Rectal smooth muscle tissue (tissue), 1 donor: ENCODE data around the gene MAST4.

ENCODE experiments used
- H3K27ac ChIP-seq: one replicate; pipeline ENCODE4 v1.7.0; 2013; ENCODE audit warnings: low read depth, low read length, inconsistent platforms
- H3K27me3 ChIP-seq: one replicate; pipeline ENCODE4 v1.7.0; 2013; ENCODE audit warnings: low read length; ENCODE audit not compliant: control insufficient read depth, insufficient read depth
- H3K36me3 ChIP-seq: one replicate; pipeline ENCODE4 v1.7.0; 2013; ENCODE audit warnings: low read length; ENCODE audit not compliant: control insufficient read depth, insufficient read depth
- H3K4me1 ChIP-seq: one replicate; pipeline ENCODE4 v1.7.0; 2013; ENCODE audit warnings: low read length; ENCODE audit not compliant: control insufficient read depth, insufficient read depth
- H3K4me3 ChIP-seq: one replicate; pipeline ENCODE4 v1.7.0; 2013; ENCODE audit warnings: low read length
- H3K9ac ChIP-seq: one replicate; pipeline ENCODE4 v1.7.0; 2013; ENCODE audit warnings: low read length

Gene MAST4

GRCh38 chr5:66851306-66851705, 255.1 kb downstream of the MAST4 start:
- H3K9ac ChIP-seq = no peak overlapping the region
- no peaks in the 10 kb centered on the region for H3K27me3 ChIP-seq
- no peak overlapping the region for H3K4me3 ChIP-seq
- H3K4me1 ChIP-seq = no peaks in the 10 kb centered on the region
- no peak overlapping the region for H3K27ac ChIP-seq
- no peaks in the 10 kb centered on the region for H3K36me3 ChIP-seq

DNA sequence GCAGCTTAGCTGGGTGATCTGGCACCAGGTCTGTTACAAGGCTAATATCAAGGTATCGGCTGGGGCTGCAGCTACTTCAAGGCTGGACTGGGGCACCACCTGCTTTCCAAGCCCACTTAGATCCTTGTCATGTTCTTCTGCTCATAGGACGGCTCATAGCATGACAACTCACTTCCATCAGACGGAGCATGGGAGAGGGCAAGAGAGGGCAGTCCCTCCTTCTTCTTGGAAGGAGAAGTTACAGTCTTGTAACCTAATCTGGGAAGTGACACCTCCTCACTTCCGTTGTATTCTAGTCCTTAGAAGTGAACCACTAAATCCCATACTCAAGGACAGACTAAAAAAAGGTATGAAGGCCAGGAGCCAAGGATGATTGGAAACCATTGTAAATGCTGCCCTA, 258.2 kb downstream of the MAST4 start:
- H3K36me3 ChIP-seq = no peaks in the 10 kb centered on the region
- H3K27me3 ChIP-seq = no peaks in the 10 kb centered on the region
- no peaks in the 10 kb centered on the region for H3K4me1 ChIP-seq
- H3K4me3 ChIP-seq = no peak overlapping the region
- H3K27ac ChIP-seq = no peak overlapping the region
- no peak overlapping the region for H3K9ac ChIP-seq

DNA sequence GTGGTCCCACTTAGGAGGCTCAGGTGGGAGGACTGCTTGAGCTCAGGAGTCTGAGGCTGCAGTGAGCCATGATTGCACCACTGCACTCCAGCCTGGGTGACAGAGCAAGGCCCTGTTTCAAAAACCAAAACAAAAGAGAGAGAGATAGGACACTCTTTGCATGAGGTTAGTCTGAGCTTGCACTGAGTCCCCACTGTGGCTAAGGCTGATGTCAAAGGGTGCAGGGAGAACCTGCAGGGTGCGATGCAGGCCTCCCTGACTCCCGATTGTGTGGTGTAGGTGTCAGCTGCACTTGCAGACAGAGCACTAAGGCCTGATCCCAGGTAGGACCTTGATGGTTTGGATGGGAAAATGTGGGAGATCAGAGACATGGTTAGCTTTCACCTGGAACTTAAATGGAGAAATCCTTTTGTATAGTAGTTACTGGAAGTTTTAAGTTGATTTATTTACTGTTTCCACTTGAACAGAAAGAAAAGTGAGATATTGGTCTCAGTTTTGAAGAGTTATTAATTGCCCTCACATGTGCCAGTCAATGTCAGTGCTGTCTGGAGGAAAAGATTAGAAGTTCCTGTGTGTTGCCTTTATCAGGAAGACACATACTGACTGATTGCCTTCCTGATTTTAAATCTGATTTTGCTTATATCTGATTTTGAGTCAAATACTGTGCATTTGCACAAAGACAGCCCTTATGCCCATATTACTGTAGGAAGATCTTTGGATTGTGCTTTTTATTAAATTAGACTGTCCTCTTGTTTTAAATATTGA, 260.0 kb downstream of the MAST4 start:
- Histone ChIP-seq H3K27ac (no peak overlapping the region), H3K36me3 (no peaks in the 10 kb centered on the region), H3K27me3 (no peaks in the 10 kb centered on the region), H3K4me1 (no peaks in the 10 kb centered on the region), H3K9ac (no peak overlapping the region), H3K4me3 (no peak overlapping the region)

GRCh38 chr5:66859526-66859925, 263.3 kb downstream of the MAST4 start:
- Histone ChIP-seq H3K4me3 (no peak overlapping the region), H3K36me3 (no peaks in the 10 kb centered on the region), H3K27ac (no peak overlapping the region), H3K27me3 (no peaks in the 10 kb centered on the region), H3K4me1 (no peaks in the 10 kb centered on the region), H3K9ac (no peak overlapping the region)

DNA sequence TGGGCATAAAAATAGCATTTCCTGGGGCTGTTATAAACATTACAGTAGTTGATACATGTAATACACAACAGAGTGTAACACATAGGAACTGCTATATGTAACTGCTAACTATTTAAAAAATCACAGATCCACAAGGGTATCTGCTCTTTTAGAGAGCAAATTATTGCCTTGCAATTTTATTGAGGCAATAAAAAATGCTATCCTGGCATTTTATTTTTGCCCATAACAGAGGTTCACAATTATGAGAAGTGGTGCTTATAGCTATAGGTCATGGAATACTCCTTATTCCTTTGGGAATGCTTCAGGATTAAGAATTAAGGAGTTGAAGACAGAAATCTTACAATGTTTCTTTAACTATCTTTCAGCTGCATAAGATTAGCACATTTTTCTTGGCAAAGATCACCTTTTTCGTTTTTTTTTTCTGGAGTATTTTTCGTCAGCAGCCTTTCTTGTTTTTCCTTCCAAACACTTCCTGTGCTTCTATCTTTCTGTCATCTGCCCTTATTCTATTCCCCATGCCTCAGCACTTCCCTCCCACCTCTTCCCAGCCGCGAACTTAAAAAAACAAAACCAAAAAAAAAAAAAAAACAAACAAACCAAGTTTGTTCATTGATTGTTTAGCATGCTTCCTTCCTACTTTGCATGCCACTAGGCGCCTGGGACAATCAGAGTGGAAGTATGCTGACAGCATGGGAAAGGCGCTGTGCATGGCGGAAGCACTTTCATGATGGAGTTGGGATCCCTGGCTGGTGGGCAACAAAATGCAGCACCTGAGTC, 264.2 kb downstream of the MAST4 start:
- no peak overlapping the region for H3K4me3 ChIP-seq
- no peak overlapping the region for H3K27ac ChIP-seq
- H3K4me1 ChIP-seq = no peaks in the 10 kb centered on the region
- no peaks in the 10 kb centered on the region for H3K36me3 ChIP-seq
- no peak overlapping the region for H3K9ac ChIP-seq
- no peaks in the 10 kb centered on the region for H3K27me3 ChIP-seq

GRCh38 chr5:66861402-66861801, 265.2 kb downstream of the MAST4 start:
- Histone ChIP-seq H3K9ac (no peak overlapping the region), H3K4me3 (no peak overlapping the region), H3K27me3 (no peaks in the 10 kb centered on the region), H3K36me3 (no peaks in the 10 kb centered on the region), H3K27ac (no peak overlapping the region), H3K4me1 (no peaks in the 10 kb centered on the region)

- Histone ChIP-seq H3K4me3 (no peak overlapping the region), H3K27ac (no peak overlapping the region), H3K27me3 (no peaks in the 10 kb centered on the region), H3K9ac (no peak overlapping the region), H3K36me3 (no peaks in the 10 kb centered on the region), H3K4me1 (no peaks in the 10 kb centered on the region)
These were observed 265.8 kb downstream of the MAST4 start for GRCh38 chr5:66862020-66862419.

DNA sequence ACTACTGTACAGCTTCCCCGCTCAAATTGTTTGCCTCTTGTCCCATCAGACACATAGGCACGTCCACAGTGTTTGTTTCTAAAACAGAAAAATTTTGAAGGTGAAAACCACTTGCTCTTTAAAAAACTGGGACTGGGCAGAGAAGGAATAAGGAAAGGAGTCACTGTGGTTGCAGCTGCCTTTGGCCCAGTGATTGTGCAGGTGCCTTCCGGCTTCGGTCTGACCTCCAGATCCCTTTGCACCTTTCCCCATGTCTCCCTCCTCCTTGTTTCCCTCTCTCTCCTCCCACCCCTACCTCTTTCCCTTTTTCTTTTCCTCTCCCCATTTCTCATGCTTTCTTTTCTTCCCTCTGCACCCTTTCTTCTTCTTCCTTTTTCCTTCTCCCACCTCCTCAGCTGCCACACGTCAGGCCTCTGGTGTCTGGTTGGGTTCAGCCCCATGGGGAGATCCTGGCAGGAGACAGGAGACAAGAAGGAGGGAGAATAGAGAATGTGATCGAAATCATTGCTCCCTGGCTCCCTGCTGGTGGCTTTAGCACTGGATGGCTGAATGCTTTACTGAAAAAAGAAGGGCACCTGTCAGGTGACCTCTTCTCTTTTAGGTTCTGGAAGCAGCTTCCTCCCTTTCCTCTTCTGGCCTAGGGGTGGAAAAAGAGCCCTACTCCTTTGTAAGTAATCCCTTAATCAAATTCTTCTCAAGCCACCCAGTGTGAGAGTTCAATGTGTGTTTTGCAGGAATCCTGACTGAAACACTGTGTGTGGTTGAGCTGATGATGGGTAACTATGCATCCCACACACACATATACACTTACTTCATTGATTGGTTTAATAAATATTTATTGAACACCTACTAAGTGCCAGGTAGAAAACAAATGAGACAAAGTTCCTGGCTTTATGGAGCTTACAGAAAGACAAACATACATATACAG, 267.3 kb downstream of the MAST4 start:
- no peaks in the 10 kb centered on the region for H3K36me3 ChIP-seq
- H3K27me3 ChIP-seq = no peaks in the 10 kb centered on the region
- H3K4me3 ChIP-seq = no peak overlapping the region
- no peaks in the 10 kb centered on the region for H3K4me1 ChIP-seq
- H3K9ac ChIP-seq = no peak overlapping the region
- no peak overlapping the region for H3K27ac ChIP-seq

DNA sequence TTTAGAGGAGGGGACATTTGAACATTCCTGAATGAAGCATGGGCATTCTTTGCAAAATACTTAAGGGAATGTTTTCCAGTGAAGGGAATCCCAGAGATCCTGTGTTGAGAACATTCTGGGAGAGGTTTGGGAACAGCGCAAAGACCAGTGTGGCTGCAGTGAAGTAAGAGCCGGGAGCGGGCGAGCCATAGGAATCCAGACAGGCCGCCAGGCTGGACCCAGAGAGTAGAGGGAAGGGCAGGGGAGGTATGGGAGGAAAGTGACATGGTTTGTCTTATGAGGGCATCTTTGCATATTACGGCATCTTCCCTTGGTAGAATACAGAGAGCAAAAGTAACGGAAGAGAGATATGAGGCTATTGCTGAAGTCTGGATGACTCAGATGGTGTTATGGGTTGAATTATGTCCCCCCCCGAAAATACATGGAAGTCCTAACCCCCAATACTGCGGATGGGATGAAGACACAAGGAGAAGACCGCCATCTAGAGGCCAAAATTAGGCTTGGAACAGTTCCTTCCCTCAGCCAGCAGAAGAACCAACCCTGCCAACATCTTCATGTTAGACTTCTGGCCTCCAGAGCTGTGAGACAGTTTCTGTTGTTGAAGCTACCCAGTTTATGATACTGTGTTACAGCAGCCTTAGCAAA, 268.2 kb downstream of the MAST4 start:
- Histone ChIP-seq H3K4me3 (no peak overlapping the region), H3K27ac (no peak overlapping the region), H3K9ac (no peak overlapping the region), H3K27me3 (no peaks in the 10 kb centered on the region), H3K36me3 (no peaks in the 10 kb centered on the region), H3K4me1 (no peaks in the 10 kb centered on the region)

DNA sequence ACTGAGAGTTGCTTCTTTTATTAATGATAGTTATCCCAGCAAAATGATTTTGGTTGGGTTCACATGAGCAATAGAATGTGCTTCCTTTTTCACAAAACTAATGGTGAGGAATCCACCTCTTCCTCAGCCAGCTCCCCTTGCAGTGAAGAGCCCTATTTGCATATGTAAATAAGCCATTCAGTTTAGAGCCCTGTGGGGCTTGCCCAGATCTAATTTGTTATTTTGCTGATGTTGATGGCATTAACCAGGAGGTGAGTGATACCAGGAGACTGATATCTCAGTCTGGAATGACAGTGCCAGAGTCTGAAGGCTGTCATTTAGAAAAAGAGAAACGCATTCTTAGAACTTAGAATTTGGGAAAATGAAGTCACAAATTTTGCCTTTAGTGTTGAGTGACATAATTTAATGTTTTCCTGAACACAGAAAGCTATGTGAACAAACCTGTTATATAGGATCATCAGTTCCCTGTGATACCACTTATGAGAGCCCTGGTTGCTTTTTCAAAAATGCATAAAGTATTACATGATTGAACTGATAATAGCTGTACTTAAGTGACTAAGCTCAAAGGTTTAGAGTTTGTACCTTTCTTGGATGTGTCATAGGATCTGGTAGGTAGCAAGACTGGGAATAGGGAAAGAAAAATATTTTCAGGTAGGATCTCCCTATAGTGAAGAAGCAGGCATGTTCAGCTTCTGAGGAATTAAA, 271.6 kb downstream of the MAST4 start:
- Histone ChIP-seq H3K27ac (no peak overlapping the region), H3K9ac (no peak overlapping the region), H3K36me3 (no peaks in the 10 kb centered on the region), H3K27me3 (no peaks in the 10 kb centered on the region), H3K4me3 (no peak overlapping the region), H3K4me1 (no peaks in the 10 kb centered on the region)

DNA sequence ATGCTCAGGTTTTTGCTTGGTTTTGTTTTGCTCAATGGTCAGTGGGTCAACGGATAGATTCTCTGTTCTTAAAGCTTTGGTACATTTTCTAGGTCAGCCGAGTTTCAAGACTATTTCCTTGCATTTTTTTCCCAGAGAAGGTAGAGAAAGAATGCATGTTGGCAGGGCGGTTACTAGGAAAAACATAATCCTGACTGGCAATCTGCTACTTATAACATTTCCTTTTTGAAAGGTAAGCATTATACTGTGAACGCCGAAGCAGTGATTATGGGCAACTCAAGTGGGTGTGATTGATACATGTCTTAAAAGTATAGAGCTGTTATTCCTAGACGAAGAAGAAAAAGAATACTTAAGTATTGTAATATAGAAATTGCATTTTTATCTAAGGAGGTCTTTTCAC, 273.2 kb downstream of the MAST4 start:
- Histone ChIP-seq H3K27me3 (no peaks in the 10 kb centered on the region), H3K36me3 (no peaks in the 10 kb centered on the region), H3K27ac (no peak overlapping the region), H3K4me1 (no peaks in the 10 kb centered on the region), H3K9ac (no peak overlapping the region), H3K4me3 (no peak overlapping the region)
